ENCODE results near the gene HOXD3.

HOXD3 gene

DNA sequence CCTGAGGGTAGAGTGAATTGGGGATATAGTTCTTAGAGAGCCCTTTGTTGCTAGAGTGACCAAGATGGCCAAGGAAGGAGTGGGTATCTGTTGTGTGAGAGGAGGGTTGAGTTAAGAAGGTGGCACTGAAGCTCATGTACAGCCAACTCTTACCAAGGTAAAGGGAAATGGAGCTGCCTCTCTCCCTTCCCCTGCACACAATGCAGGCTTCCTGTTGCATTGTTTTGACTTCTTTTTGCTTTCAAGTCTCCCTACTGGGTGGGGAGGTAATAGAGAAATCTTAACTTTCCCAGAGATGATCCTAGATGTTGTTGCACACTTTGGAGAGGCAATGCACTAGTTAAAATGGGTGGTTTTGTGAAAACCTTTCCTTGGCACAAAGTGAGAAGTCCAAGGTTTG is 55.2 kb downstream of the HOXD3 start:
- no peak for DNase-seq (ENCODE audit: low read depth)

DNA sequence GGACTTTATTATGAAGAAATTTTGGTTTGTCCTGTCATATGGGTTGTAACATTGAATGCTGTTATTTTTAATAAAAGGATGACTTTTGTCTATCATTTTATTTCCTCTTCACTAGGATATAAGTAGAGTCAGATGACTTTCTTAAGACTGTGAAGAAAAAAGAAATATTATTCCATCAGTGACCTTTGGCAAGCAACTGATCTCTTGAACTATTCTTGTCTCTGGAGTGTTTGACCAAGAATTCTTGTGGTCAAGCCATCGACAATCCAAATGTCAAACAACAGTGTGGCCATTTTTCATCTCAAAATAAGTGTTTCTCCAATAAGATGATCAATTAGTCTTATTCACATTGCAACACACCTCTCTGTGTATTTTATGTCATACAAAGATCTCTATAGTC is 56.3 kb downstream of the HOXD3 start:
- DNase-seq (ENCODE audit: low read depth): no peak
